ENCODE measurements around the gene FARSA. TPM values are rescaled to one million over a fixed set of nuclear protein-coding genes. Genes with fewer than 3 reads are reported as not detected.

The FARSA gene
- total and polyA plus RNA-seq, 2 of the 8 experiments (the other 6 are each of a cell fraction or from before 2014, with no cell fraction given): 61.0 to 103 TPM

GRCh38 chr19:12872941-12873890 is 60.3 kb downstream of the FARSA start (continued):
- no peak for TF ChIP-seq CHD7 (IDR thresholded peaks at IDR 0.05; ENCODE audit: insufficient replicate concordance, low read length)
- TF ChIP-seq BACH1 (IDR thresholded peaks at IDR 0.05; ENCODE audit: low read length): no peak
